GM21515 (cell line): ENCODE measurements around the gene LILRA2.
"Not testable (repeated sequence)": the region's sequence is repeated elsewhere in the genome, so short reads cannot be mapped to it uniquely, and the experiment has no call there.

ENCODE experiments used
- ATAC-seq: cut with Tn5 transposase; IDR thresholded peaks from one replicate; pipeline ENCODE4 v1.9.1; 2021; ENCODE audit not compliant: unreplicated experiment

Gene LILRA2

GRCh38 chr19:54573330-54573872, at the start of gene LILRA2:
Gene LILRA2 (plus strand): TSS chr19:54573790. CDS start chr19:54573879, 89 bp downstream.
- ATAC-seq, result no peak

- no peak for ATAC-seq
Measured at GRCh38 chr19:54525636-54526035, 48.0 kb upstream of the LILRA2 start.

GRCh38 chr19:54526972-54527371, 46.6 kb upstream of the LILRA2 start:
- no peak for ATAC-seq

- no peak for ATAC-seq
Measured at GRCh38 chr19:54530866-54531265, 42.7 kb upstream of the LILRA2 start.

- no peak for ATAC-seq
Measured at GRCh38 chr19:54532528-54532927, 41.1 kb upstream of the LILRA2 start.

- ATAC-seq, result no peak
Measured at GRCh38 chr19:54533476-54533875, 40.1 kb upstream of the LILRA2 start.

- ATAC-seq, result no peak
Measured at GRCh38 chr19:54534156-54534555, 39.4 kb upstream of the LILRA2 start.

- ATAC-seq, result no peak
Measured at GRCh38 chr19:54535601-54536000, 38.0 kb upstream of the LILRA2 start.

GRCh38 chr19:54536956-54537355, 36.6 kb upstream of the LILRA2 start:
- no peak for ATAC-seq

GRCh38 chr19:54541712-54542111, 31.9 kb upstream of the LILRA2 start:
- no peak for ATAC-seq

- no peak for ATAC-seq
Measured at GRCh38 chr19:54548806-54549205, 24.8 kb upstream of the LILRA2 start.

GRCh38 chr19:54549224-54549623, 24.4 kb upstream of the LILRA2 start:
- no peak for ATAC-seq

- ATAC-seq, result no peak
Measured at GRCh38 chr19:54551293-54551692, 22.3 kb upstream of the LILRA2 start.

- no peak for ATAC-seq
Measured at GRCh38 chr19:54551950-54552912, 21.4 kb upstream of the LILRA2 start.

GRCh38 chr19:54552913-54553310, 20.7 kb upstream of the LILRA2 start:
- no peak for ATAC-seq

- ATAC-seq, result no peak
Measured at GRCh38 chr19:54554006-54554405, 19.6 kb upstream of the LILRA2 start.

- ATAC-seq, result no peak
Measured at GRCh38 chr19:54554896-54555295, 18.7 kb upstream of the LILRA2 start.

GRCh38 chr19:54556194-54556593, 17.4 kb upstream of the LILRA2 start:
- ATAC-seq, result no peak

GRCh38 chr19:54558339-54558738, 15.3 kb upstream of the LILRA2 start:
- ATAC-seq, result no peak

GRCh38 chr19:54560881-54561385, 12.7 kb upstream of the LILRA2 start:
- no peak for ATAC-seq

GRCh38 chr19:54561840-54562239, 11.8 kb upstream of the LILRA2 start:
- no peak for ATAC-seq

GRCh38 chr19:54563206-54563605, 10.4 kb upstream of the LILRA2 start:
- ATAC-seq, result not testable (repeated sequence)
